ENCODE data around the gene CCL24.

- peak; percentile 58 to 78 (median 67) for TF ChIP-seq CTCF (IDR thresholded peaks at IDR 0.05)
- TF ChIP-seq POLR2A (IDR thresholded peaks at IDR 0.05), result no peak
- no peak for TF ChIP-seq EP300 (IDR thresholded peaks at IDR 0.05)
- TF ChIP-seq POLR2AphosphoS5 (IDR thresholded peaks at IDR 0.05), result no peak
These were observed 51.2 kb downstream of the CCL24 start for GRCh38 chr7:75762350-75762917.
